Measurements from ENCODE around the gene FKBP8.
A peak's percentile ranks its signal among the peaks of the same experiment; 100 is the strongest.
"Not testable (repeated sequence)": the region's sequence is repeated elsewhere in the genome, so short reads cannot be mapped to it uniquely, and the experiment has no call there.

The FKBP8 gene

GRCh38 chr19:18541258-18541991 is 1.9 kb downstream of the FKBP8 start:
- TF ChIP-seq, protein P1, sequence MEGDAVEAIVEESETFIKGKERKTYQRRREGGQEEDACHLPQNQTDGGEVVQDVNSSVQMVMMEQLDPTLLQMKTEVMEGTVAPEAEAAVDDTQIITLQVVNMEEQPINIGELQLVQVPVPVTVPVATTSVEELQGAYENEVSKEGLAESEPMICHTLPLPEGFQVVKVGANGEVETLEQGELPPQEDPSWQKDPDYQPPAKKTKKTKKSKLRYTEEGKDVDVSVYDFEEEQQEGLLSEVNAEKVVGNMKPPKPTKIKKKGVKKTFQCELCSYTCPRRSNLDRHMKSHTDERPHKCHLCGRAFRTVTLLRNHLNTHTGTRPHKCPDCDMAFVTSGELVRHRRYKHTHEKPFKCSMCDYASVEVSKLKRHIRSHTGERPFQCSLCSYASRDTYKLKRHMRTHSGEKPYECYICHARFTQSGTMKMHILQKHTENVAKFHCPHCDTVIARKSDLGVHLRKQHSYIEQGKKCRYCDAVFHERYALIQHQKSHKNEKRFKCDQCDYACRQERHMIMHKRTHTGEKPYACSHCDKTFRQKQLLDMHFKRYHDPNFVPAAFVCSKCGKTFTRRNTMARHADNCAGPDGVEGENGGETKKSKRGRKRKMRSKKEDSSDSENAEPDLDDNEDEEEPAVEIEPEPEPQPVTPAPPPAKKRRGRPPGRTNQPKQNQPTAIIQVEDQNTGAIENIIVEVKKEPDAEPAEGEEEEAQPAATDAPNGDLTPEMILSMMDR (conservative IDR thresholded peaks at IDR 0.05; ENCODE audit: control insufficient read depth, insufficient read depth, low read depth, low read length): no peak
- peak; percentile 85 for DNase-seq (ENCODE audit: low read depth)
- H3K4me3 ChIP-seq (ENCODE audit: control insufficient read depth, low read depth, low read length): no peak overlapping the region

DNA sequence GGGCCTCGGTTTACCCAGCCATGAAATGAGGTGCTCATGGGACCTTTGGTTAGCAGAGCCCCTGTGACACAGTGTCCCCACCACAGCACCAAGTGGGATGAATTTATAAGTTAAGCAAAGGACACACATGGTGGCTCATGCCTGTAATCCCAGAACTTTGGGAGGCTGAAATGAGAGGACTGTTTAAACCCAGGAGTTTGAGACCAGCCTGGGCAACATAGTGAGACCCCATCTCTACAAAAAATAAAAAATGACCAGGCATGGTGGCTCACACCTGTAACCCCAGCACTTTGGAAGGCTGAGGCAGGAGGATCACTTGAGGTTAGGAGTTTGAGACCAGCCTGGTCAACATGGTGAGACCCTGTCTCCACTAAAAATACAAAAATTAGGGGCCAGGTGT is 3.2 kb downstream of the FKBP8 start:
- H3K4me3 ChIP-seq (ENCODE audit: control insufficient read depth, low read depth, low read length); DNase-seq (ENCODE audit: low read depth): not testable (repeated sequence)

DNA sequence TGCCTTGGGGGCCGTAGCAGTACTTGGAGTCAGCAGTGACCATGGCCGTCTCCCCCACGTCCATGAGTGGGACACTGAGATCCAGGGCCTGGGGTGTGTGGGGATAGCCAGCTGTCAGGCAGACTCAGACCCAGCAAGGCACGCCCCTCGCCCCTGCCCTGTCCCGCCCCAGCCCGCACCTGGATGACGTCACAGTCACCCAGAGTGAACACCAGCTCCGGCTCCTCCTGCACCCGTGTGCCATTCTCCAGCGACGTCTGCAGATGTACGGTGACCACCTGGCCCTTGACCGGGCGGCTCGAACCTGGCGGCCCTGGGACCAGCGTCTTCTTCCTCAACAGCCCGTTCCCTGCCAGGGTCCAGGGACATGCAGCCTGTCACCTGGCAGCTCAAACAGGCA is 4.0 kb downstream of the FKBP8 start:
- DNase-seq (ENCODE audit: low read depth): no peak
- TF ChIP-seq, protein P1 (conservative IDR thresholded peaks at IDR 0.05; ENCODE audit: control insufficient read depth, insufficient read depth, low read depth, low read length): no peak
- no peak overlapping the region for H3K4me3 ChIP-seq (ENCODE audit: control insufficient read depth, low read depth, low read length)

- no peak overlapping the region for H3K4me3 ChIP-seq (ENCODE audit: control insufficient read depth, low read depth, low read length)
- TF ChIP-seq, protein P1 (conservative IDR thresholded peaks at IDR 0.05; ENCODE audit: control insufficient read depth, insufficient read depth, low read depth, low read length): no peak
- no peak for DNase-seq (ENCODE audit: low read depth)
These were observed 5.3 kb downstream of the FKBP8 start for GRCh38 chr19:18538115-18538514.

DNA sequence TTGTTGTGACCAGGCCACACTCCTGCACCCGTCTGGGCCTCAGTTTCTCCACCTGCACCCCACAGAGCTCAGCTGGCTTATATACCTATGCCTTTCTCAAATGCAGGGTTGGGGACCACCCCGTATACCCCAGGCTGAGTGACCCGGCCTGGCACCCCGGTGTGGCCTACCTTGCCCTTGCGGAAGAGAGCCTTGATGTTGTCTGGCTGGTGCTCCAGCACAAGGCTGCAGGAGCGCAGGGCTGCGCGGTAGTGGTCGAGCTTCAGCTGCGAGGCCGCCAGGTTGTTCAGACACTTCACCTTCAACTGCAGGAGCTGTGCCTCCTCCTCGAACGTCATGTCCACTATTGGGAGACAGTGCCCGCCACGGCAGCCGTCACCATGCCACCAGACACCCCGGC is 5.9 kb downstream of the FKBP8 start:
- no peak overlapping the region for H3K4me3 ChIP-seq (ENCODE audit: control insufficient read depth, low read depth, low read length)
- TF ChIP-seq, protein P1 (conservative IDR thresholded peaks at IDR 0.05; ENCODE audit: control insufficient read depth, insufficient read depth, low read depth, low read length): no peak
- no peak for DNase-seq (ENCODE audit: low read depth)

- TF ChIP-seq, protein P1 (conservative IDR thresholded peaks at IDR 0.05; ENCODE audit: control insufficient read depth, insufficient read depth, low read depth, low read length): no peak
- no peak for DNase-seq (ENCODE audit: low read depth)
- H3K4me3 ChIP-seq (ENCODE audit: control insufficient read depth, low read depth, low read length): no peak overlapping the region
These were observed 6.9 kb downstream of the FKBP8 start for GRCh38 chr19:18536475-18536874.

- no peak for DNase-seq (ENCODE audit: low read depth)
- TF ChIP-seq, protein P1 (conservative IDR thresholded peaks at IDR 0.05; ENCODE audit: control insufficient read depth, insufficient read depth, low read depth, low read length): no peak
- no peak overlapping the region for H3K4me3 ChIP-seq (ENCODE audit: control insufficient read depth, low read depth, low read length)
These were observed 10.3 kb downstream of the FKBP8 start for GRCh38 chr19:18533058-18533457.

All from fibroblast of mammary gland (primary cell).